HL-60 (cell line): ENCODE data around the gene PNCK.

Source experiments
- DNase-seq, 2 experiments: peaks; one replicate each; pipeline ENCODE4 v3.0.0-alpha.2; 2010 to 2020; ENCODE audit warnings: low read depth in 1 of 2, low spot score in 1 of 2
- H3K27ac ChIP-seq: fragments of 250-450 bp; sonication (Bioruptor Pico); replicated peaks from 2 replicates; pipeline ENCODE4 v1.5.1; 2020; ENCODE audit warnings: mild to moderate bottlenecking, moderate library complexity
- H3K27me3 ChIP-seq: fragments of 250-450 bp; sonication (Bioruptor Pico); 2 replicates; pipeline ENCODE4 v1.5.1; 2021; ENCODE audit warnings: mild to moderate bottlenecking, moderate library complexity; ENCODE audit not compliant: insufficient read depth, poor library complexity, severe bottlenecking
- H3K4me3 ChIP-seq: replicated peaks from 2 replicates; pipeline ENCODE4 v1.5.1; 2011; ENCODE audit warnings: mild to moderate bottlenecking, control low read depth, low read length; ENCODE audit not compliant: insufficient read depth
- GABPA ChIP-seq: IDR thresholded peaks from 2 replicates; pipeline ENCODE4 v1.6.1; 2012; ENCODE audit warnings: low read depth
- POLR2AphosphoS5 ChIP-seq: IDR thresholded peaks from 2 replicates; pipeline ENCODE4 v1.6.1; 2012; ENCODE audit warnings: low read depth
- SPI1 ChIP-seq: IDR thresholded peaks from 2 replicates; pipeline ENCODE4 v1.6.1; 2012; ENCODE audit warnings: low read depth, mild to moderate bottlenecking, borderline replicate concordance
- TF ChIP-seq, protein P1 (sequence below): IDR thresholded peaks from 2 replicates; pipeline ENCODE4 v1.6.1; 2012; ENCODE audit warnings: low read depth; ENCODE audit not compliant: insufficient replicate concordance
- TF ChIP-seq, protein P2 (sequence below): IDR thresholded peaks from one replicate; pipeline ENCODE4 v1.5.1; 2011; ENCODE audit warnings: low read length, control low read depth, inconsistent platforms; ENCODE audit not compliant: insufficient read depth

PNCK gene

DNA sequence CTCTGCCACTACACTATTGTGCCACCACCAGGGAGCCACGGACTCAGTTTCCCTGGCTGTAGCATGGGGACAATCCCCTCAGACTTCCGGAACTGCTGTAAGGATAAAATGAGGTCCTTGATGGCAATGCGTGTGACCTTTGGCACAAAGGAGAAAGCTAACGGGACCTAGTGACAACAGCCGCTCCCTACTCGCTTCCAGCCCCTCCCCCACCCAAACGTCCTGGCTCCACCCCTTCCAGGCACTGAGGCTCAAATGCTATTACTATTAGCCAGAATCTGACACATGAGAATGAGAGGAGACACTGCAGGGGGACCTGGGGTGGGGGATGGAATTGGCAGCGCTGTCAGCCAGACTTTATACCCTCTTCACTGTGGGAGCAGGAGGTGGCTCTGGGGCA, 32.0 kb downstream of the PNCK start:
- Histone ChIP-seq H3K27me3 (peaks cover 43% of the 10 kb centered on the region), H3K4me3 (no peak overlapping the region), H3K27ac (no peak overlapping the region)
- no peak for DNase-seq
- TF ChIP-seq, protein P1, sequence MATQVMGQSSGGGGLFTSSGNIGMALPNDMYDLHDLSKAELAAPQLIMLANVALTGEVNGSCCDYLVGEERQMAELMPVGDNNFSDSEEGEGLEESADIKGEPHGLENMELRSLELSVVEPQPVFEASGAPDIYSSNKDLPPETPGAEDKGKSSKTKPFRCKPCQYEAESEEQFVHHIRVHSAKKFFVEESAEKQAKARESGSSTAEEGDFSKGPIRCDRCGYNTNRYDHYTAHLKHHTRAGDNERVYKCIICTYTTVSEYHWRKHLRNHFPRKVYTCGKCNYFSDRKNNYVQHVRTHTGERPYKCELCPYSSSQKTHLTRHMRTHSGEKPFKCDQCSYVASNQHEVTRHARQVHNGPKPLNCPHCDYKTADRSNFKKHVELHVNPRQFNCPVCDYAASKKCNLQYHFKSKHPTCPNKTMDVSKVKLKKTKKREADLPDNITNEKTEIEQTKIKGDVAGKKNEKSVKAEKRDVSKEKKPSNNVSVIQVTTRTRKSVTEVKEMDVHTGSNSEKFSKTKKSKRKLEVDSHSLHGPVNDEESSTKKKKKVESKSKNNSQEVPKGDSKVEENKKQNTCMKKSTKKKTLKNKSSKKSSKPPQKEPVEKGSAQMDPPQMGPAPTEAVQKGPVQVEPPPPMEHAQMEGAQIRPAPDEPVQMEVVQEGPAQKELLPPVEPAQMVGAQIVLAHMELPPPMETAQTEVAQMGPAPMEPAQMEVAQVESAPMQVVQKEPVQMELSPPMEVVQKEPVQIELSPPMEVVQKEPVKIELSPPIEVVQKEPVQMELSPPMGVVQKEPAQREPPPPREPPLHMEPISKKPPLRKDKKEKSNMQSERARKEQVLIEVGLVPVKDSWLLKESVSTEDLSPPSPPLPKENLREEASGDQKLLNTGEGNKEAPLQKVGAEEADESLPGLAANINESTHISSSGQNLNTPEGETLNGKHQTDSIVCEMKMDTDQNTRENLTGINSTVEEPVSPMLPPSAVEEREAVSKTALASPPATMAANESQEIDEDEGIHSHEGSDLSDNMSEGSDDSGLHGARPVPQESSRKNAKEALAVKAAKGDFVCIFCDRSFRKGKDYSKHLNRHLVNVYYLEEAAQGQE = no peak
- TF ChIP-seq GABPA (no peak), SPI1 (no peak), POLR2AphosphoS5 (no peak)

DNA sequence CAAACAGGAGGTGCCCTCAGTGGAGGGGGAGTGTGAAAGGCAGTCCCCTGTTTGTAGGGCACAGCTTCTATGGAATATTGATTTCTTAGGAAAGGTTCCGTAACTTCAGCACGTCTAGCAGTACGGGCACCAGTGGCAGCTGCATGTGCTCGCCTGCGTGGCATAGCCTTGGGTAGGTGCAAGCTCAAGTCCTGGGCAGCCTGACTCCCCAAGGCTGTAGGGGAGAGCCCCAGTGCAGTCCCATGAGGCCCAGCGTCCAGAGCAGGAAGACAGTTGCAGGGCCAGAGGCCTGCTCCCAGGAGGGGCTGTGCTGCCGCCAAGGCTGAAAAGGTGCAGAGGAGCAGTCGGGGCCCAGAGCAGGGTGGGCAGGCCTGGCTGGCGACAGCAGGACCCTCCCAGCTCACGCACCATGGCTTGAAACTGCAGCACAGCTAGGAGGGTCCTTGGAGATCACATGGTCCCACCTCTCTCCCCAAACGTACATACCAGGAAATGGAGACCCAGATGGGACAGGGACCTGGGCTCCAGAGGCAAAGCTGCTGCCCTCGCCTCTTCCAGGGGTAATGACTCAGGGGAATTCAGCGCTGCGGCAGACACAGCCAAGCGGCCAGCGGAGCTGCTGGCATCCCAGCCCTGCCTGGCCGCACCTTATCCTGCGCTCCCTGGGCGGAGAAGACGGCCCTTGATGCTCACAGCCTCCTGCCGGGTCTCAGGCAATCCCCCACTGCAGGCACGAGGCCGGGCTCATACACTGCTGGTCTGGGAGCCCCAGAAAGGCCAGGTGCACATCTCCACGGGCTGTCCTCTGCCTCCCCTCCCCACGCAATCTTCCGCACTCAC, 32.7 kb downstream of the PNCK start:
- Histone ChIP-seq H3K27me3 (peaks cover 41% of the 10 kb centered on the region), H3K4me3 (no peak overlapping the region), H3K27ac (no peak overlapping the region)
- TF ChIP-seq GABPA = no peak
- TF ChIP-seq, protein P1 = no peak
- no peak for TF ChIP-seq POLR2AphosphoS5
- TF ChIP-seq, protein P2, sequence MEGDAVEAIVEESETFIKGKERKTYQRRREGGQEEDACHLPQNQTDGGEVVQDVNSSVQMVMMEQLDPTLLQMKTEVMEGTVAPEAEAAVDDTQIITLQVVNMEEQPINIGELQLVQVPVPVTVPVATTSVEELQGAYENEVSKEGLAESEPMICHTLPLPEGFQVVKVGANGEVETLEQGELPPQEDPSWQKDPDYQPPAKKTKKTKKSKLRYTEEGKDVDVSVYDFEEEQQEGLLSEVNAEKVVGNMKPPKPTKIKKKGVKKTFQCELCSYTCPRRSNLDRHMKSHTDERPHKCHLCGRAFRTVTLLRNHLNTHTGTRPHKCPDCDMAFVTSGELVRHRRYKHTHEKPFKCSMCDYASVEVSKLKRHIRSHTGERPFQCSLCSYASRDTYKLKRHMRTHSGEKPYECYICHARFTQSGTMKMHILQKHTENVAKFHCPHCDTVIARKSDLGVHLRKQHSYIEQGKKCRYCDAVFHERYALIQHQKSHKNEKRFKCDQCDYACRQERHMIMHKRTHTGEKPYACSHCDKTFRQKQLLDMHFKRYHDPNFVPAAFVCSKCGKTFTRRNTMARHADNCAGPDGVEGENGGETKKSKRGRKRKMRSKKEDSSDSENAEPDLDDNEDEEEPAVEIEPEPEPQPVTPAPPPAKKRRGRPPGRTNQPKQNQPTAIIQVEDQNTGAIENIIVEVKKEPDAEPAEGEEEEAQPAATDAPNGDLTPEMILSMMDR = no peak
- TF ChIP-seq SPI1 = no peak
- DNase-seq = no peak

DNA sequence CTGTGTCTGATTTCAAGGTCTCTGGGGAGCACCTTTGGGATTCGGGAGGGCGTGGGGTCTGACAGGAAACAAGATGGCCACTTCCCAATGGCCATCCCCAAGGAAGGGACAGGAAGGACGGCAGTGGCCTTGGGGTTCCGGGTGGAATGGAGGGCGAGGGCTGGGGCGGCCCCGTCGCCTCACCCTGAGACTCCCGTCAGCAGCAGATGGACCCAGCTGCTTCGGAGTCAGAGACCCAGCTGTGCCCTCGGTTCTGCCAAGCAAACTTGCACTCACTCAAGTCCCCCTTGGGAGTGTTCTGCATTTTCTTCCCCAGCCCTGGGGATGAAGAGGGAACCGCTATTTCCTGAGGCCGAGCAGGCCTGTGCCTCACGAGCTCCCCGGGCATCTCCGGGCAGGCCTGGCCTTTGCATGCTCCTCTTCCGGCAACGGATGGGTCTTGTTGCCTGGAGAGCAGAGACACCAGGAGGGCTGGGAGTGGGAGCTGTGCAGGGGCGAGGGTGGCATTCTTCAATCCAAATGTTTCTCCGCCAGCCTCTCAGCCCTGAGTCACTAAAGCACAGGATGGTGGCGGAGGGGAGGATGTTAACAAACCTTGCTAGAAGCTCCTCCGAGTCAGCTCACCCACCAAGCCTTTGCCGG, 33.4 kb downstream of the PNCK start:
- Histone ChIP-seq H3K4me3 (no peak overlapping the region), H3K27ac (no peak overlapping the region), H3K27me3 (peaks cover 38% of the 10 kb centered on the region)
- DNase-seq = no peak
- TF ChIP-seq, protein P1 = no peak
- no peak for TF ChIP-seq SPI1
- no peak for TF ChIP-seq POLR2AphosphoS5
